GM23338 (cell line): ENCODE data around the gene RASGRF2. TPM values are rescaled to one million over a fixed set of nuclear protein-coding genes. Genes with fewer than 3 reads are reported as not detected.

Experiments used
- ATAC-seq: fragments of 200-7000 bp; cut with Tn5 transposase; 3 replicates; pipeline ENCODE4 v1.9.1; 2020
- DNase-seq: peaks from one replicate; pipeline ENCODE4 v3.0.0-alpha.2; 2015; ENCODE audit warnings: low spot score
- H2AFZ ChIP-seq: fragments of 200-600 bp; sonication (generic); 2 replicates; pipeline ENCODE4 v1.8.0; 2016; ENCODE audit warnings: antibody characterized with exemption, mild to moderate bottlenecking, moderate library complexity
- H3F3A ChIP-seq: fragments of 200-600 bp; sonication (generic); replicated peaks from 2 replicates; pipeline ENCODE4 v1.8.0; 2017; ENCODE audit warnings: antibody characterized with exemption, mixed run types, low read depth
- H3K27ac ChIP-seq: fragments of 200-600 bp; sonication (generic); 2 replicates; pipeline ENCODE4 v1.6.1; 2016; ENCODE audit warnings: low read depth
- H3K27me3 ChIP-seq: fragments of 200-600 bp; sonication (generic); 2 replicates; pipeline ENCODE4 v1.8.0; 2016; ENCODE audit warnings: mild to moderate bottlenecking, mixed run types, moderate library complexity; ENCODE audit not compliant: insufficient read depth
- H3K36me3 ChIP-seq: fragments of 200-600 bp; sonication (generic); 2 replicates; pipeline ENCODE4 v1.8.0; 2016; ENCODE audit warnings: mild to moderate bottlenecking; ENCODE audit not compliant: insufficient read depth
- H3K4me1 ChIP-seq: fragments of 200-600 bp; sonication (generic); 2 replicates; pipeline ENCODE4 v1.8.0; 2016; ENCODE audit warnings: mild to moderate bottlenecking, moderate library complexity; ENCODE audit not compliant: insufficient read depth
- H3K4me2 ChIP-seq: fragments of 200-600 bp; sonication (generic); 2 replicates; pipeline ENCODE4 v1.7.1; 2017; ENCODE audit warnings: mixed run types
- H3K4me3 ChIP-seq: fragments of 200-600 bp; sonication (generic); 2 replicates; pipeline ENCODE4 v1.6.1; 2016; ENCODE audit warnings: mixed run types
- H3K79me2 ChIP-seq: fragments of 200-600 bp; sonication (generic); replicated peaks from 2 replicates; pipeline ENCODE4 v1.8.0; 2017; ENCODE audit warnings: mild to moderate bottlenecking; ENCODE audit not compliant: insufficient read depth
- H3K9me2 ChIP-seq: fragments of 200-600 bp; sonication (generic); 2 replicates; pipeline ENCODE4 v1.8.0; 2017; ENCODE audit not compliant: insufficient read depth
- H4K20me1 ChIP-seq: fragments of 200-600 bp; sonication (generic); replicated peaks from 2 replicates; pipeline ENCODE4 v1.8.0; 2017; ENCODE audit warnings: mild to moderate bottlenecking; ENCODE audit not compliant: insufficient read depth
- H3K27ac Mint-ChIP-seq: 2 replicates; pipeline ENCODE4 v1.8.0; 2020; ENCODE audit warnings: inconsistent platforms, mild to moderate bottlenecking, moderate library complexity, mixed read lengths
- H3K27me3 Mint-ChIP-seq: 3 replicates; pipeline ENCODE4 v1.8.0; 2022; ENCODE audit warnings: low read depth, mild to moderate bottlenecking, moderate library complexity, mixed read lengths, inconsistent platforms; ENCODE audit not compliant: insufficient read depth, poor library complexity
- H3K36me3 Mint-ChIP-seq: 3 replicates; pipeline ENCODE4 v1.8.0; 2021; ENCODE audit warnings: low read depth, mild to moderate bottlenecking, inconsistent platforms, moderate library complexity, mixed read lengths
- H3K4me1 Mint-ChIP-seq: 3 replicates; pipeline ENCODE4 v1.8.0; 2020; ENCODE audit warnings: mild to moderate bottlenecking, inconsistent platforms, mixed read lengths
- H3K4me3 Mint-ChIP-seq: 3 replicates; pipeline ENCODE4 v1.8.0; 2021; ENCODE audit warnings: moderate library complexity, mild to moderate bottlenecking, inconsistent platforms, mixed read lengths
- H3K9me3 Mint-ChIP-seq: 3 replicates; pipeline ENCODE4 v1.8.0; 2020; ENCODE audit warnings: moderate library complexity, mild to moderate bottlenecking, inconsistent platforms, mixed read lengths
- CREB1 ChIP-seq: fragments of 250-450 bp; sonication (Bioruptor Pico); IDR thresholded peaks from 2 replicates; pipeline ENCODE4 v1.5.0; 2020; ENCODE audit warnings: low read depth, mild to moderate bottlenecking, moderate library complexity
- CTCF ChIP-seq, 2 experiments: fragments of 200-600 bp in 1 of 2; sonication (generic) in 1 of 2; conservative IDR thresholded peaks; 2 replicates each; pipeline versions ENCODE4 v1.5.1 to v1.6.1; 2016 to 2017; ENCODE audit warnings: antibody characterized with exemption in 2 of 2, low read depth in 2 of 2, mild to moderate bottlenecking in 2 of 2, moderate library complexity in 1 of 2
- ETS1 ChIP-seq: IDR thresholded peaks from 2 replicates; pipeline ENCODE4 v1.6.1; 2016; ENCODE audit warnings: antibody characterized with exemption
- EZH2 ChIP-seq: fragments of 200-600 bp; sonication (generic); IDR thresholded peaks from one replicate; pipeline ENCODE4 v1.8.0; 2017; ENCODE audit warnings: antibody characterized with exemption, mild to moderate bottlenecking, low read depth; ENCODE audit not compliant: unreplicated experiment
- EZH2phosphoT487 ChIP-seq: fragments of 200-600 bp; sonication (generic); IDR thresholded peaks from one replicate; pipeline ENCODE4 v1.8.1; 2018; ENCODE audit warnings: antibody characterized with exemption; ENCODE audit not compliant: unreplicated experiment
- JUNB ChIP-seq: IDR thresholded peaks from one replicate; pipeline ENCODE4 v1.6.1; 2016; ENCODE audit warnings: antibody characterized with exemption; ENCODE audit not compliant: unreplicated experiment
- NANOG ChIP-seq: IDR thresholded peaks from 2 replicates; pipeline ENCODE4 v1.6.1; 2016; ENCODE audit warnings: antibody characterized with exemption, borderline replicate concordance
- POLR2AphosphoS5 ChIP-seq: IDR thresholded peaks from 2 replicates; pipeline ENCODE4 v1.6.1; 2016; ENCODE audit warnings: antibody characterized with exemption, low read depth
- REST ChIP-seq: IDR thresholded peaks from one replicate; pipeline ENCODE4 v1.6.1; 2018; ENCODE audit warnings: antibody characterized with exemption; ENCODE audit not compliant: unreplicated experiment
- STAT1 ChIP-seq: IDR thresholded peaks from one replicate; pipeline ENCODE4 v1.6.1; 2016; ENCODE audit warnings: antibody characterized with exemption; ENCODE audit not compliant: unreplicated experiment
- ZNF114 ChIP-seq: fragments of 250-450 bp; sonication (Bioruptor Pico); IDR thresholded peaks from 2 replicates; pipeline ENCODE4 v1.5.0; 2020; ENCODE audit warnings: mild to moderate bottlenecking, moderate library complexity
- ZNF331 ChIP-seq: fragments of 250-450 bp; sonication (Bioruptor Pico); IDR thresholded peaks from 2 replicates; pipeline ENCODE4 v1.5.0; 2020; ENCODE audit warnings: low read depth, mild to moderate bottlenecking, moderate library complexity
- ZNF462 ChIP-seq: fragments of 250-450 bp; sonication (Bioruptor Pico); IDR thresholded peaks from 2 replicates; pipeline ENCODE4 v1.5.0; 2020; ENCODE audit warnings: mild to moderate bottlenecking, moderate library complexity
- polyA plus RNA-seq: library from polyadenylated mRNA; unstranded; fragments of >200 nt; fragmentation: Nextera tagmentation; extraction: Ambion mirVana; gene quantifications from 2 replicates; pipeline ENCODE4 v1.2.1, GENCODE V29; 2016
- total RNA-seq: library from RNA; depleted of rRNA; stranded (reverse); fragments of >200 nt; shearing (Covaris generic); gene quantifications from 2 replicates; pipeline ENCODE4 v1.2.3, GENCODE V29; 2014

The RASGRF2 gene
- total and polyA plus RNA-seq, 2 experiments from 2014 or later, result 5.0 to 19.2 TPM

- H2AFZ ChIP-seq, result no peak overlapping the region
- H3K36me3 Mint-ChIP-seq, result peaks cover 18% of the 10 kb centered on the region; the same call in 2 of the 3 replicates
- H3K4me3 Mint-ChIP-seq, result no peak overlapping the region
Measured at GRCh38 chr5:81254886-81255559, 294.9 kb downstream of the RASGRF2 start.

More at GRCh38 chr5:81254886-81255559, 294.9 kb downstream of the RASGRF2 start:
- H3K4me2 ChIP-seq, result no peak overlapping the region
- no peak for DNase-seq
- no peaks in the 10 kb centered on the region for H3K27me3 ChIP-seq
- H4K20me1 ChIP-seq, result peaks cover 11% of the 10 kb centered on the region; the same call in 1 of the 2 replicates
- H3K4me1 Mint-ChIP-seq, result peaks cover 22% of the 10 kb centered on the region
- H3K9me3 Mint-ChIP-seq, result 0 out of 3 replicates have a peak, but pooled peaks cover 3% of the 10 kb centered on the region
- peak; percentile 57; the same call in 2 of the 3 replicates for ATAC-seq
- no peak overlapping the region for H3K27ac Mint-ChIP-seq
- H3K36me3 ChIP-seq, result no peaks in the 10 kb centered on the region
- H3K4me1 ChIP-seq, result no peaks in the 10 kb centered on the region; the same call in 1 of the 2 replicates
- H3K27me3 Mint-ChIP-seq, result no peaks in the 10 kb centered on the region
- H3K4me3 ChIP-seq, result no peak overlapping the region
- H3K27ac ChIP-seq, result no peak overlapping the region
- H3F3A ChIP-seq, result no peaks in the 10 kb centered on the region
- H3K79me2 ChIP-seq, result peaks cover 18% of the 10 kb centered on the region
- TF ChIP-seq ETS1 (no peak), POLR2AphosphoS5 (no peak), REST (no peak), STAT1 (no peak), EZH2 (no peak), CREB1 (CRISPR knock-in tag) (no peak), ZNF331 (CRISPR knock-in tag) (no peak), JUNB (no peak), ZNF114 (no peak), EZH2phosphoT487 (no peak), ZNF462 (CRISPR knock-in tag) (no peak), CTCF (conservative IDR thresholded peaks at IDR 0.05; ENCODE audit: low read depth in 2 of 2) (no peak), NANOG (no peak)
- H3K9me2 ChIP-seq, result no peaks in the 10 kb centered on the region
